22Rv1 (cell line): Measurements from ENCODE around the gene LYPLA2.

Experiments
- ZFX ChIP-seq: fragments of 450-650 bp; IDR thresholded peaks from 2 replicates; pipeline ENCODE4 v1.6.1; 2017; ENCODE audit warnings: antibody characterized with exemption, borderline replicate concordance
- TF ChIP-seq, protein P1 (sequence below): fragments of 450-650 bp; IDR thresholded peaks from 2 replicates; pipeline ENCODE4 v1.5.1; 2017; ENCODE audit warnings: mild to moderate bottlenecking

DNA sequence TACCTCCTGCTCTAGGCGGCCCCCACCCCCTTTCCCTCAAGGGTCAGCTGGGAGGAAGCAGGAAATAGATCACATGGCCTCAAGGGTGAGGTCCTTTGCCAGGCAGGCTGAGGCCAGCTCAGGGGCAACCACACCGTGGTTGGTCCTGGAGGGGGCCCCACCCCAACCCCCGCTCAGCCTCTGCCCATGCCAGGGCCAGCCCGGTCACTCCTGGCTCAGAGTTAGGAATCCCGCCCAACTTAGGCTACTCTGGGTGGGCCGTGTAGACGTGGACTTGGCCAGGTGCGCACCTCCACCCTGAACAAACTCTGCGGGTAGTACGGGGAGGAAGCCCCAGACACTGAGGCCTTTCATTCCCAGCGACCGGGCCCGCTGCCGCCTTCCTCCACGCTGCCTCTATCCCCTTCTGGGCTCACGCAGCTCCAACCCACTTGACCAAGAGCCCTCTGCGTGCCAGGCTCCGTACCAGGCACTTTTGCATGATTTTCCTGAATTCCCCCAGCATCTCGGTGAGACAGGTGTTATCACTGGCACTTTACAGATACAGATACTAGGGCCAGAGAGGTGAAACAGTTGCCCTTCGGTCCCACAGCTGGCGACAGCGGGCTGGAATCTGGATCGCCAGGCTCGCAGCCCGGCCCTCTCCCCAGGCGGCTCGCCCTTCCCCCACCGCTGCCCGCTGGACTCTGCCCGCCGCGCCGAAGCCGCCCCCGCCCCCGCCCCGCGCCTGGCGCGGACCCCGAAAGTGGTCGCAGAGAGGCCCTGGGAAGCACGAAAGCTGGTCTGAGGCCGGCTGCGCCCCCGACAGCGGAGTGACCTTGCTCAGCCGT is 8.8 kb downstream of the LYPLA2 start:
- TF ChIP-seq, protein P1, sequence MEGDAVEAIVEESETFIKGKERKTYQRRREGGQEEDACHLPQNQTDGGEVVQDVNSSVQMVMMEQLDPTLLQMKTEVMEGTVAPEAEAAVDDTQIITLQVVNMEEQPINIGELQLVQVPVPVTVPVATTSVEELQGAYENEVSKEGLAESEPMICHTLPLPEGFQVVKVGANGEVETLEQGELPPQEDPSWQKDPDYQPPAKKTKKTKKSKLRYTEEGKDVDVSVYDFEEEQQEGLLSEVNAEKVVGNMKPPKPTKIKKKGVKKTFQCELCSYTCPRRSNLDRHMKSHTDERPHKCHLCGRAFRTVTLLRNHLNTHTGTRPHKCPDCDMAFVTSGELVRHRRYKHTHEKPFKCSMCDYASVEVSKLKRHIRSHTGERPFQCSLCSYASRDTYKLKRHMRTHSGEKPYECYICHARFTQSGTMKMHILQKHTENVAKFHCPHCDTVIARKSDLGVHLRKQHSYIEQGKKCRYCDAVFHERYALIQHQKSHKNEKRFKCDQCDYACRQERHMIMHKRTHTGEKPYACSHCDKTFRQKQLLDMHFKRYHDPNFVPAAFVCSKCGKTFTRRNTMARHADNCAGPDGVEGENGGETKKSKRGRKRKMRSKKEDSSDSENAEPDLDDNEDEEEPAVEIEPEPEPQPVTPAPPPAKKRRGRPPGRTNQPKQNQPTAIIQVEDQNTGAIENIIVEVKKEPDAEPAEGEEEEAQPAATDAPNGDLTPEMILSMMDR: no peak
- TF ChIP-seq ZFX: no peak
